Hematopoietic multipotent progenitor cell treated with erythropoietin and hydrocortisone succinate and interleukin-3 and kit ligand, for 8 days (in vitro differentiated cells): ENCODE measurements around the gene HS3ST4.

Experiments used
- DNase-seq: peaks from one replicate; pipeline ENCODE4 v3.0.0-alpha.2; 2015

The HS3ST4 gene

DNA sequence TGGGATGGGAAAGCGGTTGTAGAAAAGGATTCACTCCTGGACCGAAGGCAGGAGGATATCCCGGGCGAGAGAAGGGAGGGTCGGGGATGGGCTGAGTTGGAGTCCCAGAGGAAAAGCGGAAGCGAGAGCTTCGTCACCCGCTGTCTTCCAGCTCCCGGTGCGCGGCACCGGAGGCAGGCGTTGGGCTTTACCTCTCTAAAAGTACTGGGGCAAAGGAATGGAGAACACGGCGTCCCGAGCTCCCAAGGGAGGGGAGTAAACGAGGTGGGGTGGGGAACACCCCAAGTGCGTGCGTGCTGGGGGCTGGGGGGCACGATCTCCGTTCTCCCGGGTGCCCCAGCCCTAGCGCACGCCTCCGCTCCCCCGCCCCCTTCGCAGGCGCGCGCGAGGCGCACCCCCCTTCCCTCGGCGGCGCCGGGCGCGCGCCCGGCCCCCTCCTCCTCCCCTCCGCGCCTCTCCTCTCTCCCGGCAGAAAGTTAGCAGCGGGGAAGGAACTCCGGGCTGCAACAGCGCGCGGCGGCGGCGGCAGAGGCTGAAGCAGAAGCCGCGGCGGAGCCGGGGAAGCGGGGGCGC is at the start of gene HS3ST4:
Gene HS3ST4 (plus strand): TSS at position 441 of the 573 bp plus-strand sequence.
- no peak for DNase-seq

DNA sequence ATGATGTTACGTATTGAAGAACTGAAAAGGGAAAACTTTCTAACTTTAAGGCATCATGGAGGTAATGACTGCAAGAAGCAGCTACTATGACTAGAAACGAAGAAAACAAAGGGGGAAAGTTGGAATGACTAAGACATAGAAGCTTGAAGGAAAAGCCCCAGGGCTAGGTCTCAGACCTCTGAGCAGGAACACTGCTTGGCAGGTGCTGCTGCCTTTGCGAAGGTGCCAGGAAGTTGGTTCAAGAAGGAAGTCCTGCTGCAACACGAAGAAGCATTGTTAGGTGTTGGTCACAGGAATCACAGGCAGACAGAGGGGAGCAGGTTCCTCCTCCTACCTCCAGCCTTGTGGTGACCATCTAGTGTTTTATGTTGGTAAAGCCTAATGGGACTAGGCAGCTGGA is 48.1 kb upstream of the HS3ST4 start:
- no peak for DNase-seq

DNA sequence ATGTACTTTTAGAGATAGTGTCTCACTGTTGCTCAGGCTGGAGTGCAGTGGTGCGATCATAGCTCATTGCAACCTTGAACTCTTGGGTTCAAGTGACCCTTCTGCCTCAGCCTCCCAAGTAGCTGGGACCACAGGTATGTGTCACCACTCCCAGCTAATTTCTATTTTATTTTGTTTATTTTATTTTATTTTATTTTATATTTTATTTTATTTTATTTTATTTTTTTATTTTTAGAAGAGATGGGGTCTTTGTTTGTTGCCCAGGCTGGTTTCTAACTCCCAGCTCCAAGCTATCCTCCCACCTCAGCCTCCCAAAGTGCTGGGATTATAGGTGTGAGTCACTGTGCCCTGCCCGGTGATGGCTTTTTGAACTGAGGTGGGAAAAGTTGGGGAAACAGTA is 35.1 kb upstream of the HS3ST4 start:
- no peak for DNase-seq

DNA sequence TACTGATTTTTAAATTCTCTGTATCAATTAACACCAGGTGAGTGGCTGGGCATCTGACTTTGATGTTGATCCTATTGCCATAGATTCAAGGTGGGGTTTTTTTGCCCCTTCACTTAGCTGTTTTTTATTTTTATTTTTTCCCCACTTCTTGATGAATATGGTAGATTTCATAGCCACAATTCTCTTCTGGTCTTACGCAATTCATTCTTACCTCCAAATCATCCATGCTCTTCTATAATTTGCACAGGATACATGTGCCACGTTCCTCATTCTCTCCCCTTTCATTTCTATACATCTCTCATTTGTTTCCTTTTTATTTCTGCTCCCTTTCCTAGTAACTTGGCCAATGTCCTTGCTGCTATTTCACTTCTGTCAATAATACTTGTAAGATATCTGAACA is 14.9 kb upstream of the HS3ST4 start:
- DNase-seq = no peak

DNA sequence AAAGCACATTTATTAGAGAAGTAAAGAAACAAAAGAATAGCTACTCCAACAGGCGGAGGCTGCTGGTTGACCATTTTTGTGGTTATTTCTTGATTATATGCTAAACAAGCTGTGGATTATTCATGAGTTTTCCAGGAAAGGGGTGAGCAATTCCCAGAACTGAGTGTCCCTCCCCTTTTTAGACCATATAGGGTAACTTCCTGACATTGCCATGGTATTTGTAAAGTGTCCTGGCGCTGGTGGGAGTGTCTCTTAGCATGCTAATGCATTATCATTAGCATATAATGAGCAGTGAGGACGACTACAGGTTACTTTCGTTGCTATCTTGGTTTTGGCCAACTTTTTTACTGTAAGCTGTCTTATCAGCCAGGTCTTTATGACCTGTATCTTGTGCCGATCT is 12.2 kb upstream of the HS3ST4 start:
- DNase-seq = peak; percentile 3

DNA sequence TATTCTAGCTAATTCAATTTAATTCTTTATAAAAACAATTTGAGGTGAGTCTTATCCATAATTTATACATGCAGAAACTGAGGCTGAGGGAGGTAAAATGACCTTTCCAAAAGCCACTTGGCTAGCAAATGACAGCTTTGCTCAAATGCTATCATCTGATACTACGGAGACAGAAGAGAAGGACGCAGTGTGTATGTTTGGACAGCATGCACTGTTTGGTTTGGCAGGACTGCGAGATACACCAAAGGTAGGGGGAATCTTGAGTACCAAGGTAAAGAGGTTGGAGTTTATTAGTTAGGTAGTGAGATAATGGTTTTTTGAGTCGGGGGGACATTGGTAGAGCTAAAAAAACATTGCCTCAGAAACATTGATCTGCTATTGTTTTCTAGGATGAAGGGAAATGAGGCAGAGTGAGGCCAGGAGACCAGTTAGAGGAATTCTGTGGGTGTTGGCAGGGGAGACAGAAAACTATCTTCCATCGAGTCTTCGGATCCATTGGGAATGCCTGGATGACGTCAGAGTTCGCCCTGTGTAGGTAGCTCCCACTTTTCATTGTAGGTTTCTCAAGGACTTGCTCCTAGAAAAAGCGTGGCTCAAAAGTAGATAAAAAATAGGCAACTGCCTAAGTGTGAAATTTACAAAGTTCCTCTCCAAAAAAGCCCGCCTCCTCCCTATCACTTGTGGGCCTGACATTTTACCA is 2.5 kb upstream of the HS3ST4 start:
- no peak for DNase-seq

DNA sequence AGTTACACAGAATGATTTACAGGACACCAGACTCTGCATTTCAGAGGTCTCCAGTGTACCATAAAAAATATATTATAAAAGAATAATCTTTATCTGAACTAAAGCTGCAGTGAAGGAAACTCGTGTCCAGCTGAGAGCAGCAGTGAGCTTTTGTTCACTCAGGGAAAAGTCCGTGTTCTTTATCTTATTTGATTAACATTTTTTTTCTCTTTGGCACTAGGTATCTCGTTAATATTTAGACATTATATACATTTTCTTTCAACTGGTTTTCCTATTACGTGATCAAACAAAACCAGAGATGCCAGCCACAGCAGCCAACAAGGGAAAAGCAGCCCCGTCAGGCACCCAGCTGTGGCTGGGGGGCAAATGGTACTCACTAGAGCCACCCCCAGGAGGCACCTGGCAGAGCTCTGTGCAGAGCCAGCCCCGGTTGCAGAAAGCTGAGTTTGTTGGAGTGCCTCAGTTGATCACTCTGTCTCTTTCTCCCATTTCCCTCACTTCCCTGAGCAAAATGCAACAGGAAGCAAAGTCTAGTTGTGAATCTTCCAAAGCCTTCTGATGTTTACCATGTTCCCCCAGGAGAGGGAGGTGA is 1.1 kb upstream of the HS3ST4 start:
- no peak for DNase-seq

DNA sequence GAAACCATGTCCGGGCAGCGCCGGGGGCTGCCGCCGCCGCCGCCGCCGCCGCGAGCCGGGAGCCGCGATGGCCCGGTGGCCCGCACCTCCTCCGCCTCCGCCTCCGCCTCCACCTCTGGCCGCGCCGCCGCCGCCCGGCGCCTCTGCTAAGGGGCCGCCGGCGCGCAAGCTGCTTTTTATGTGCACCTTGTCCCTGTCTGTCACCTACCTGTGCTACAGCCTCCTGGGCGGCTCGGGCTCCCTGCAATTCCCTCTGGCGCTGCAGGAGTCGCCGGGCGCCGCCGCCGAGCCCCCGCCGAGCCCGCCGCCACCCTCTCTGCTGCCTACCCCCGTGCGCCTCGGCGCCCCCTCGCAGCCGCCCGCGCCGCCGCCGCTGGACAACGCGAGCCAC is 587 bp downstream of the HS3ST4 start:
- no peak for DNase-seq

DNA sequence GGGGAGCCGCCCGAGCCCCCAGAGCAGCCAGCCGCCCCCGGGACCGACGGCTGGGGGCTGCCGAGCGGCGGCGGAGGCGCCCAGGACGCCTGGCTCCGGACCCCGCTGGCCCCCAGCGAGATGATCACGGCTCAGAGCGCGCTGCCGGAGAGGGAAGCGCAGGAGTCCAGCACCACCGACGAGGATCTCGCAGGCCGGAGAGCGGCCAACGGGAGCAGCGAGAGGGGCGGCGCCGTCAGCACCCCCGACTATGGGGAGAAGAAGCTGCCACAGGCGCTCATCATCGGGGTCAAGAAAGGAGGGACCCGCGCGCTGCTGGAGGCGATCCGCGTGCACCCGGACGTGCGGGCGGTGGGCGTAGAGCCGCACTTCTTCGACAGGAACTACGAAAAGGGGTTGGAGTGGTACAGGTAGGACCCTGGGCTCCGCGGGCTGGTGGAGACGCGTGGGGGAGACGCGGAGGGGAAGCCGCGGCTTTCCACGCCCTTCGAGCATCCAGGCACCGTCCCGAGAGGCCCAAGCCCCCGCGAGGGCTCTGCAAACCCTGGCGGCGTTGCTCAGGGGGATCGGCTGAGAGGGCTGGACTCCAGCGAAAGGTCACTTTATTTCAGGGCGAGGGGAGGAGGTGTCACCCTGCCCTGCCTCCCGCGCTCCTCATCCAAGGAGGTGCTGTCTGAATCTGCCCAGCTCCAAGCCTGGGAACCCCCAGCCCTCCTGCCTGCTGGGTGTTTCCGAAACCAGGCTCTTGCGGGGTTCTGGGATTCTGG is 1.2 kb downstream of the HS3ST4 start:
- no peak for DNase-seq

DNA sequence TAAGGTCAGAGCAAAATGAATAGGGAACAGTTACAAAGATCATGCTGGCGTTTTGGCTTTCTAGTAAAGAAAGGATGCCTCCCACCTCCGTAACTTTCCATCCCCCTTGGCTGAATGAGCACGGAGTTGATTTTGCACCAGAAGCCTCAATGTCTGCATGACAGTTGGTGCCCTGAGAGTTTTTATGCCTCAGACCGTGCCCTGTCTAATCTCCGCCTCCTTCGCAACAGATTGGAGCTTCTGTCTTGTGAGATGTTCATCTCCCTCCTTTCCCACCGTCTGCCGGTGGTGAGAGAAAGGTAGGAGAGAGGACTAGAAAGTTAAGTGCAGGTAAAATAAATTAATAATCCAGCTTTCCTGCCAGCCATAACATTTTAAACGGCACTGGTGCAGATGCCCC is 1.9 kb downstream of the HS3ST4 start:
- no peak for DNase-seq

DNA sequence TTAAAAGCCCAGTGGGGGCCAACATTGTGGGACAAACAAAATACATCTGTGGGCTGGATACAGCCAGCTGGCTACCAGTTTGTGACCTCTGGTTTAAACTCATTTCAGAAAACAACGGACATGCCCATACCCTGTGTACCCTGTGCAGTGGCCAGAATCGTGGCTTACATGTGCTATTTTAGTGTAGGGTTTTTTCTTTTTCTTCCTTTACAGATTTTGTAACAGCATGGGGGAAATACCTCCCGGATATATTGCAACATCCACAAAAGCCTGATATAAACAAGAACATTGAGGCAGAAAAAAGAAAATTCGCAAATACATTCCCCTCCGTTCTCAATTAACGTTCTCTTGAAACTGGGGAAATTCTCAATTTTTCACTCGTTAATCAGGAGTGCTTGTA is 7.3 kb downstream of the HS3ST4 start:
- no peak for DNase-seq

DNA sequence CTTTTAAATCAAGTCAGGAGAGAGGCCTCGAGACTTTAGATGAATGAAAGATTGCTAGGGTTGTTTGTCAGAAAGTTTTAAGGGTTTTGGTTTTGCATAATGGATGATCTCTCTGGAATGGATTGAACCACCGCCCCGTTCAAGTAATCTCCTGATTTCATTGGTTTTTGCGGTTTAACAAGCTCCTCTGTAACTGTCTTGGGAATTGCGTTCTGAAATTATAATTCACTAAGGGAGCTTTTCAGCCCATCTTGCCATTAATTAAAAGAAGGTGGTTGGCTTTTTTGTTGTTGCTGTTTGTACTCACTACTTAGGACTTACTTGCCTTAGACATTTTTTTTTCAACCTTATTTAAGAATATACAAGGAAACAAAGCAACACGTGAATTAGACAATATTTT is 8.8 kb downstream of the HS3ST4 start:
- no peak for DNase-seq

DNA sequence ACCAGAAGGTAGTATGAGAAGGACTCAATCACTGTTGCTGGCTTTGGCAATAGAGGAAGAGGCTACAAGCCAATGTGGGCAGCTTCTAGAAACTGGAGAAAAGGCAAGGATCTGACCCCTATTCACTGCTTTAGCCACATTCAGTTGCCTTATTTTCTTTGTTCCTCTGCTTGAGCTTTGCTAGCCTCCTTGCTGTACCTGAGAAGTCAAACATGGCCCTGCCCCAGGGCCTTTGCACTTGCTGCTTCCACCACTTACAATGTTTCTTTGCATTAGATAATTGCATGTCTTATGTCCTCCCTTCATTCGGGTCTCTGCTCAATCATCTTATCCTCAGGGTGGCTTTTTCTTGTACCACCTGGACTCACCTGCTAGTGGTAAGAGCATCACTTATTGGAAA is 15.8 kb downstream of the HS3ST4 start:
- no peak for DNase-seq

DNA sequence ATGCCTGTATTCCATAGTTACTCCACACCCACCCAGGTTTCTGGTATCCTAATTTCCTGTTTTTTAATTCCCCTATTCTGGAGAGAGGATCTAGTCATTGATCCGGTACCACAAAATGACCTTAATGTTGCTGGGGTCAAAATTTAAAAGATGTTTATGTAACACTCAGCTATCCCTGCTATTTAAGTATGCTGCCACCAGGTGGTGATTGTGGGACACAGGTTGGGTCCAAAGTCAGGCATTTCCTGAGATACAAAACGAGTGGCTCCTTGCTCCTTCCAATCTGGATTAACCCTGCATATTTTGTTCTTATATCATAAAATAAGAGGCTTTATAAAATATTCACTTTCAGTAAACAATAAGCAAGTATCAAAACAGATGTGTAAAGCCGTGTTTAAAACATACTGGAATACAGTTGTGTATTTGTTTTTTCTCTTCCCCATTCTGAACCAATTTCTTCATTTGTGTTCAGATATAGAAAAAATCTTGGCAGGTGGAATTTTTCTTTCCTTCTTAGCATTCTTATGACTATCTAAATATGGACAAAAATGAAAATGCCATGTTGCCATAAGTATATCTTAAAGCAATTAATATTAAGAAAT is 16.3 kb downstream of the HS3ST4 start:
- peak; percentile 43 for DNase-seq

DNA sequence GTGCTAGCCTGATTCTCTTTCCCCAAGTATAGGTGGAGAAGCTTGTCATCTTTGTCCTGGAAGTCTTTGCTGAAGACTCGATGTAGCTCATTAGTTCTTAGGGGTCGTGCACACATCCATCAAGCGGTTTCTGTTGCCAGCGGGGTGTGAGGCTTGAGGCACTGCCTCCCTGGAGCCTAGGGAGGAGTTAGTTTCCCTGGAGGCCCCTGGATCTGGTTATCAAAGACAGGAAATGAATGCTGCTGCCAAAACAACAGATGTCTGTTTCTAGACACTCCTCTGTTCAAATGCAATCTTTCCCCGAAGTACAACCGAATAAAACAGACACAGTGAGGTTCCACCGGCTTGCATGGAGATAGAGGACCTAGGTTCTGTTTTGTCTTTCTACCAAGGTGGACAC is 17.5 kb downstream of the HS3ST4 start:
- DNase-seq = no peak

DNA sequence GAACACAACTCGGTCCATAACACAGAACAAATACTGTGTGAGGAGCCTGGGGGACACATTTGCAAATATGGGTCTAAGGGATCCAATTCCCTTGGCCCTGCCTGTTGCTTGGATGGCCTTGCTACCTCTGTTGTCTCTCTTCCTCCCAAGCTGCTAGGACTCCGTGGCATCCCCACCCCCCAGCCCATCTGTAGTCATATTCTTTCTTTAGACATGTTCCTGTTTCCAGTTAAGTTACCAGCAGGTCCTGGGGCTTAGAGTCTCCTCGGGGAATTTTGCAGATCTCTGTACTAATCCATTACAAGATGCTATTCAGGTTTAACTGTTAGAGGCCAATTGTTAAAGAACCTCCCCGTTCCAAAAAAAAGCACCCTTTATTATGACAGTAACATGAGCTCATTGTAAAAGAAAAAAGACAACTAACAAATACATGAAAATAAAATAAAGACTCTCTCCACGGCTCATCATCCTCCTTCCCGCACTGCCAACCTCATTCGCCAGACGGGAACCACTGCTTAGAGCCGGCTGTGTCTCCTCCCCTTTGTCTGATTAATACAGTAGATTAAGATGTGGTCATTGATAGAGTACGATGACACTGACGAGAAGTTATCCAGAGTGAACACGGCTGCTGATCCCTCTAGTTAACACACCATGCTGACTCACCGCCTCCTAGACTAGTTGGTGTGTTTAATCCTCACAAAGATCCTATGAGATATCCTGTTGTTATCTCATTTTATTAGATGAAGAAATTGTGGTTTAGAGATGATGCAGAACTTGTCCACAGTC is 22.2 kb downstream of the HS3ST4 start:
- no peak for DNase-seq

DNA sequence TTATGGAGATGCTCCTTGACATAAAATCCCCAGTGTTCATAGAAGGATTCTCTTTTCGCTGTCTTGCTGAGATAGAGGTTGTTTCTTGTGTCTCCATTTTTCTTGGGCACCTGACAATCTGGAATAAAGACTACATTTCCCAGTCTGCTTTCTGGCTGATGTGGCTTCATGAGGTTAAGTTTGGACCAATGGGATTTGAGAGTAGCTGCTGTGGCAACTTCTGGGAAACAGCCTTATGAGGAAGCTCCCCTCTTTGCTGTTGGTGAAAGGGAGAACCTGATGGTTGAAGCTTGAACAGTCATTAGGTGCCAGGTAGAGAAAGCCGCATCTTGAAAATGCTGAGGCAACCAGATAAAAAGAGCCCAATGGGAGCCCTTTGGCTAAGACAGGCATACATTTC is 24.4 kb downstream of the HS3ST4 start:
- no peak for DNase-seq

DNA sequence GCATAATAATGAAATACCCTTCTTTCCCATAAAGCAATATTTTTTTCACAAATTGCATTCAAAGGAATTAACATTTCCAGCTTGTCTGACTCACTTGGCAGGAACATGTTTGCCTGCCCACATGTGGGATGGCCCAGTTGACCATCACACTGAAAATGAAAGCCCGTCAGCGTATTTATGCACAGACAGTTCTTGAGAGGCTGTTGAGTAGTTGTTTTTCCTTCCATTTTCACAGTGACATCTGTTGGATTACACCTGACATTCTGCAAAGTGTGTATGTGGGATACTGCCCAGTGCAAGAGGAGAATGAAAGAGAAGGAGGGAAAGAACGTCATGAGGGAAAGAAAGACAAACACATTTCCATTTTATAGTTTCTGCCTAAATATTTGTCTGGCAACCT is 29.7 kb downstream of the HS3ST4 start:
- no peak for DNase-seq

DNA sequence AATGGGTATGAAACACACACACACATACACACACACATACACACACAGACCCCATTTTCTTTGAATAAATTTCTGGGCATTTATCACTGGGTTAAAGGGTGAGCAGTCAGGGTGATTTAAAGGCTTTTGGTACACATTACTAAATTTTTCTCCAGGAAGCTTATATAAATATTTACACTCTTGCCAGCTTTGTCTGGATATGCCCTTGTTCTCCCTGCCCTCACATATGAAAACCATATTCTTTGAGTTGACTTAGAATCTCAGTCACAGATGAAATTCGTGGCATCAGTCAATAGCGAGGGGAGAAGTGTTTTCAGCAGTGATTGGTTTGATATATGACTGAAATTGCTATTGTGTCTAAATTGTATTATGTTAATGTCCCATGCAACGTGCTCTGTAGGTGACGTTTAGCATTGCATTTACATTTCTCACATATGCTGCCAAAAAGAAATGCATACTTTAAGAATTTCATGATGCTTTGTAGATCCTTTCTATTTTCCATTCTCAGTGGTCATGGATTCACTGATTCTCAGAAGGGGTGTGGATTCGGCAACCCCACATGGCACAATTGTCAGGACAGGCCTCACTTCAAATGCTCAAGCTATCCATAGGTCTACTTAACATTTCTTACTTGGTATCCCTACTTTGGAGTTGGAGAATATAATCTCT is 34.8 kb downstream of the HS3ST4 start:
- no peak for DNase-seq

DNA sequence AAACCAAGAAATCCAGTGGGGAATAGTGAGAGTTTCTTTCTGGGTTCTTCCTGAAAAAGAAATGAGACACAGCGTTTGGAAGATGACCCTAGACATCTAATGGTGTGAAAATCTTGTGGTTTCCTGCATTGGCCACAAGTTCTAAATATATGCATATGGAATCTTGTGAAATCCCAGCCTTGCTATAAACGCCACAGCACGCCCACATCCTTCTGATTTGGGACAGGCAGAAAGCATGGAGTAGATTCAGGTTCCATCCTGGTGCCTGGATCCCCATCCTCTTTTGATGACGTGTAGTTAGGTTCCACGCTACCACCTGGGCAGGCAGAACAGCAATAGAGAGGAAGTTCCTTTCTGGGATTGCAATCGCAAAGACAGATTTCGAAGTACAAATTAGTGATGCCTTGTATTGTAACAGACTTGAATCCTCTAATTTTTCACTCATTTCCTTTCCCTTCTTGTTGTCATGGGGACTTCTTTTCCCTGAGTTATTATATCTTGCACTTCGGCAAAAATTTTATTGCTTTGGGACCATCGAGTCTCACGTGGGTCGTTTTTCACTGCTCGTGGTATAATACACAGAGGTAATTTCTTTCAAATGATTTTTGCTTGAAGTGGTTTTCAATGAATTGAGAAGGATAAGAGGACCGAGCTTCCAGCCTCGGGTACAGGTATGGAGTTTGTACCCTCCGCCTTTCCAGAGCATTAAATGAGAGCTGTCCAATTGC is 37.6 kb downstream of the HS3ST4 start:
- DNase-seq = no peak

DNA sequence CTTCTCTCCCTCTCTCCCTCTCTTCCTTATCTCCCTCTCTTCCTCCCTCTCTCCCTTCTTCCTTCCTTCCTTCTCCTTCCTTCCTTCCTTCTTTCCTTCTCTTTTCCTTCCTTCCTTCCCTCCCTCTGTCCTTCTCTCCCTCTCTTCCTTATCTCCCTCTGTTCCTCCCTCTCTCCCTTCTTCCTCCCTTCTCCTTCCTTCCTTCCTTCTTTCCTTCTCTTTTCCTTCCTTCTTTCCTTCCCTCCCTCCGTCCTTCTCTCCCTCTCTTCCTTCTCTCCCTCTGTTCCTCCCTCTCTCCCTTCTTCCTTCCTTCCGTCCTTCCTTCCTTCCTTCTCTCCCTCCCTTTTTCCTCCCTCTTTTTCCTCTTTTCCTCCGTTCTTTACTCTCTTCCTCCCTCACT is 38.6 kb downstream of the HS3ST4 start:
- no peak for DNase-seq
